Measurements from ENCODE around the gene ANKRD34C.

Gene ANKRD34C

DNA sequence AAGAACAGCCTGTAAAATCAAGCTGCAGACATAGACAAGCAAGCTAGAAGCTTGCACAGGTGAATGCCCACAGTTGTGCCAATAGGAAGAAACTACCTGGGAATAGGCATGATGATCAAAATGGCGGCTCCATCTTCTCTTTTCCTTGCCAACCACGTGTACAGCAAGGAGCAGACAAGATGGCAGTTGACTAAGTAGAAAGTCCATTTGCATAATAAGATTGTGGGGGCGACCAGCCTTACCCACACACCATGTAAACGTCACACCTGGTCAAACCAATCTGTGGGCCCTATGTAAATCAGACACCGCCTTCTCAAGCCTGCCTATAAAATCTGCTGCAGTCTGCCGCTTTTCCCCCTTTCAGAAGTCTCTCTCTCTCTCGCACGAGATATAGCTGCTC, 25.1 kb upstream of the ANKRD34C start:
- H3K9ac ChIP-seq (ENCODE audit: low read depth, low read length, poor library complexity, severe bottlenecking) = no peak overlapping the region
- no peaks in the 10 kb centered on the region for H3K9me2 ChIP-seq (replicated peaks; ENCODE audit: low read depth, low read length)
- no peak overlapping the region for H2AFZ ChIP-seq (ENCODE audit: low read length)
- no peaks in the 10 kb centered on the region for H3K4me1 ChIP-seq (ENCODE audit: insufficient read depth, low read length, poor library complexity, severe bottlenecking)
- H3K27me3 ChIP-seq (ENCODE audit: insufficient read depth, low read length, poor library complexity, severe bottlenecking) = no peaks in the 10 kb centered on the region
- no peak for TF ChIP-seq EZH2phosphoT487 (IDR thresholded peaks at IDR 0.05; ENCODE audit: borderline replicate concordance)
- TF ChIP-seq, protein P1, sequence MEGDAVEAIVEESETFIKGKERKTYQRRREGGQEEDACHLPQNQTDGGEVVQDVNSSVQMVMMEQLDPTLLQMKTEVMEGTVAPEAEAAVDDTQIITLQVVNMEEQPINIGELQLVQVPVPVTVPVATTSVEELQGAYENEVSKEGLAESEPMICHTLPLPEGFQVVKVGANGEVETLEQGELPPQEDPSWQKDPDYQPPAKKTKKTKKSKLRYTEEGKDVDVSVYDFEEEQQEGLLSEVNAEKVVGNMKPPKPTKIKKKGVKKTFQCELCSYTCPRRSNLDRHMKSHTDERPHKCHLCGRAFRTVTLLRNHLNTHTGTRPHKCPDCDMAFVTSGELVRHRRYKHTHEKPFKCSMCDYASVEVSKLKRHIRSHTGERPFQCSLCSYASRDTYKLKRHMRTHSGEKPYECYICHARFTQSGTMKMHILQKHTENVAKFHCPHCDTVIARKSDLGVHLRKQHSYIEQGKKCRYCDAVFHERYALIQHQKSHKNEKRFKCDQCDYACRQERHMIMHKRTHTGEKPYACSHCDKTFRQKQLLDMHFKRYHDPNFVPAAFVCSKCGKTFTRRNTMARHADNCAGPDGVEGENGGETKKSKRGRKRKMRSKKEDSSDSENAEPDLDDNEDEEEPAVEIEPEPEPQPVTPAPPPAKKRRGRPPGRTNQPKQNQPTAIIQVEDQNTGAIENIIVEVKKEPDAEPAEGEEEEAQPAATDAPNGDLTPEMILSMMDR (conservative IDR thresholded peaks at IDR 0.05; ENCODE audit: low read length) = no peak
- H3K4me3 ChIP-seq (ENCODE audit: low read length, poor library complexity, severe bottlenecking) = no peak overlapping the region
- no peaks in the 10 kb centered on the region for H3K9me3 ChIP-seq (ENCODE audit: insufficient read depth, low read depth, low read length)
- no peaks in the 10 kb centered on the region for H3K79me2 ChIP-seq (ENCODE audit: insufficient read depth, low read length)
- no peaks in the 10 kb centered on the region for H4K20me1 ChIP-seq (ENCODE audit: insufficient read depth, low read length, poor library complexity, severe bottlenecking)
- no peak overlapping the region for H3K4me2 ChIP-seq (ENCODE audit: low read depth, low read length, poor library complexity, severe bottlenecking)
- H3F3A ChIP-seq (ENCODE audit: low read depth) = no peaks in the 10 kb centered on the region
- H3K36me3 ChIP-seq (ENCODE audit: insufficient read depth, low read length) = no peaks in the 10 kb centered on the region

- H3K4me1 ChIP-seq (ENCODE audit: insufficient read depth, low read length, poor library complexity, severe bottlenecking) = no peaks in the 10 kb centered on the region
- no peaks in the 10 kb centered on the region for H3K79me2 ChIP-seq (ENCODE audit: insufficient read depth, low read length)
- no peaks in the 10 kb centered on the region for H3F3A ChIP-seq (ENCODE audit: low read depth)
- no peak overlapping the region for H3K9ac ChIP-seq (ENCODE audit: low read depth, low read length, poor library complexity, severe bottlenecking)
- no peaks in the 10 kb centered on the region for H3K9me2 ChIP-seq (replicated peaks; ENCODE audit: low read depth, low read length)
- H2AFZ ChIP-seq (ENCODE audit: low read length) = no peak overlapping the region
- H3K4me2 ChIP-seq (ENCODE audit: low read depth, low read length, poor library complexity, severe bottlenecking) = no peak overlapping the region
- no peaks in the 10 kb centered on the region for H3K9me3 ChIP-seq (ENCODE audit: insufficient read depth, low read depth, low read length)
- H4K20me1 ChIP-seq (ENCODE audit: insufficient read depth, low read length, poor library complexity, severe bottlenecking) = no peaks in the 10 kb centered on the region
- H3K36me3 ChIP-seq (ENCODE audit: insufficient read depth, low read length) = no peaks in the 10 kb centered on the region
- H3K4me3 ChIP-seq (ENCODE audit: low read length, poor library complexity, severe bottlenecking) = no peak overlapping the region
- TF ChIP-seq, protein P1 (conservative IDR thresholded peaks at IDR 0.05; ENCODE audit: low read length) = no peak
- no peak for TF ChIP-seq EZH2phosphoT487 (IDR thresholded peaks at IDR 0.05; ENCODE audit: borderline replicate concordance)
- H3K27me3 ChIP-seq (ENCODE audit: insufficient read depth, low read length, poor library complexity, severe bottlenecking) = no peaks in the 10 kb centered on the region
These were observed 20.7 kb upstream of the ANKRD34C start for GRCh38 chr15:79261836-79262235.

DNA sequence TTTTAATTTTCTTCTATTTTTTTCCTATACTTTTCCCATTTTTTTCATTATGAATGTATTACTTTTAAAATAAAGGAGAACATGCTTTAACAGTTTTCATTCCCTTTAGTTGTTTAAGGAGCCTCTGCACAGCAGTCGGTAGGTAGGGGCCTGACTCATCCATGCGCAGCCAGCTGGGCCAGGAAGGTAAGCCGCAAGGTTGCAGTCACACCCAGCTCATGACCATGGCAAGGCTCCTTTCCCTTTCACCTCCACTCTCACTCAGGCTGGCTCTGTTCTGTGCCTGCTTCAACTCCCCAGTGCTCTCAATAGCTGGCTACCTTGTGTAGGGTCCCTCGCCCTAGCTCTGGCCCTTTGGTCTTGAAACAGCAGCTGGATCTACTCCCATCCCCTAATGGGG, 17.4 kb upstream of the ANKRD34C start:
- Histone ChIP-seq H3K9ac (ENCODE audit: low read depth, low read length, poor library complexity, severe bottlenecking) (no peak overlapping the region), H3K9me3 (ENCODE audit: insufficient read depth, low read depth, low read length) (no peaks in the 10 kb centered on the region), H3K4me3 (ENCODE audit: low read length, poor library complexity, severe bottlenecking) (no peak overlapping the region), H3K9me2 (replicated peaks; ENCODE audit: low read depth, low read length) (no peaks in the 10 kb centered on the region), H3K79me2 (ENCODE audit: insufficient read depth, low read length) (no peaks in the 10 kb centered on the region), H2AFZ (ENCODE audit: low read length) (no peak overlapping the region), H3F3A (ENCODE audit: low read depth) (no peaks in the 10 kb centered on the region), H3K27me3 (ENCODE audit: insufficient read depth, low read length, poor library complexity, severe bottlenecking) (no peaks in the 10 kb centered on the region), H3K36me3 (ENCODE audit: insufficient read depth, low read length) (no peaks in the 10 kb centered on the region), H4K20me1 (ENCODE audit: insufficient read depth, low read length, poor library complexity, severe bottlenecking) (no peaks in the 10 kb centered on the region), H3K4me1 (ENCODE audit: insufficient read depth, low read length, poor library complexity, severe bottlenecking) (no peaks in the 10 kb centered on the region), H3K4me2 (ENCODE audit: low read depth, low read length, poor library complexity, severe bottlenecking) (no peak overlapping the region)
- TF ChIP-seq, protein P1 (conservative IDR thresholded peaks at IDR 0.05; ENCODE audit: low read length) = no peak
- no peak for TF ChIP-seq EZH2phosphoT487 (IDR thresholded peaks at IDR 0.05; ENCODE audit: borderline replicate concordance)

All from Loucy (cell line).